ENCODE data around the gene RHBDL1.

The RHBDL1 gene

DNA sequence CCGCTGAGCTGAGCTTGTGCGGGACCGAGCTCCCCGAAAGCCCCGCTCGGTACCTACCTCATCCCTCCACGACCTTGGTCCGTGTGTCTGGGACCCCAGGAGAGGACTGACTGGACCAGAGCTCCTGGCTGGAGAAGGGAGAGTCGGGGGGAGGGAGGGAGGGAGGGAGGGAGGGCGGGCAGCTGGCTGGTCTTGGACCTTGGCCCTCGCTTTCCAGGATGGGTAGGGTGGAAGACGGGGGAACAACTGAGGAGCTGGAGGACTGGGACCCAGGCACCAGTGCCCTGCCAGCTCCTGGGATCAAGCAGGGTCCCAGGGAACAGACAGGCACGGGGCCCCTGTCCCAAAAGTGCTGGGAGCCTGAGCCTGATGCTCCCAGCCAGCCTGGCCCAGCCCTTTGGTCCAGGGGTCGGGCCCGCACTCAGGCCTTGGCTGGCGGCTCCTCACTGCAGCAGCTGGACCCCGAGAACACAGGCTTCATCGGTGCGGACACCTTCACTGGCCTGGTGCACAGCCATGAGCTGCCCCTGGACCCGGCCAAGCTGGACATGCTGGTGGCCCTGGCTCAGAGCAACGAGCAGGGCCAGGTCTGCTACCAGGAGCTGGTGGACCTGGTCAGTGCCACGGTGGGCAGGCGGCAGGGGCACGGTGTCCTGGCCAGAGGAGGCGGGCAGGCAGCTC, 553 bp downstream of the RHBDL1 start:
- no peak for DNase-seq

DNA sequence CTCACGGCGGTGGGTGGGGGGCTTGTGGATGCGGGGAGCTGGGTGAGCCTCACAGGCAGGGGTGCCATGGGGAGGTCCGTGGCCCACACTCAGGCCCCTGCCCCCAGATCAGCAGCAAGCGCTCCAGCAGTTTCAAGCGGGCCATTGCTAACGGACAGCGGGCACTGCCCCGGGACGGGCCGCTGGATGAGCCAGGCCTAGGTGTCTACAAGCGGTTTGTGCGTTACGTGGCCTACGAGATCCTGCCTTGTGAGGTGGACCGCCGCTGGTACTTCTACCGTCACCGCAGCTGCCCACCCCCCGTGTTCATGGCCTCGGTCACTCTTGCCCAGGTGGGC, 1.1 kb downstream of the RHBDL1 start:
- no peak for DNase-seq

DNA sequence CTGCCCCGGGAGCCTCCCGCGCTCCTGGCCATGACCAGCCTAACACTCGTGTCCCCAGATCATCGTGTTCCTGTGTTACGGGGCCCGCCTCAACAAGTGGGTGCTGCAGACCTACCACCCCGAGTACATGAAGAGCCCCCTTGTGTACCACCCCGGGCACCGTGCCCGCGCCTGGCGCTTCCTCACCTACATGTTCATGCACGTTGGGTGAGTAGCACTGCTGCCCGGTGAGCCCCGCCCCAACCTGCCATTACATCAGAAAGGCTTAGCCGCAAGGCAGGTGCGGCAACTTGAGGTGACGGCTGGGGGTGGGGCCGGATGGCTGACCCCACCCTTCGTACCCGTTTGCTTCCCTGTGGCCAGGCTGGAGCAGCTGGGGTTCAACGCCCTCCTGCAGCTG, 1.4 kb downstream of the RHBDL1 start:
- DNase-seq = peak; percentile 87

DNA sequence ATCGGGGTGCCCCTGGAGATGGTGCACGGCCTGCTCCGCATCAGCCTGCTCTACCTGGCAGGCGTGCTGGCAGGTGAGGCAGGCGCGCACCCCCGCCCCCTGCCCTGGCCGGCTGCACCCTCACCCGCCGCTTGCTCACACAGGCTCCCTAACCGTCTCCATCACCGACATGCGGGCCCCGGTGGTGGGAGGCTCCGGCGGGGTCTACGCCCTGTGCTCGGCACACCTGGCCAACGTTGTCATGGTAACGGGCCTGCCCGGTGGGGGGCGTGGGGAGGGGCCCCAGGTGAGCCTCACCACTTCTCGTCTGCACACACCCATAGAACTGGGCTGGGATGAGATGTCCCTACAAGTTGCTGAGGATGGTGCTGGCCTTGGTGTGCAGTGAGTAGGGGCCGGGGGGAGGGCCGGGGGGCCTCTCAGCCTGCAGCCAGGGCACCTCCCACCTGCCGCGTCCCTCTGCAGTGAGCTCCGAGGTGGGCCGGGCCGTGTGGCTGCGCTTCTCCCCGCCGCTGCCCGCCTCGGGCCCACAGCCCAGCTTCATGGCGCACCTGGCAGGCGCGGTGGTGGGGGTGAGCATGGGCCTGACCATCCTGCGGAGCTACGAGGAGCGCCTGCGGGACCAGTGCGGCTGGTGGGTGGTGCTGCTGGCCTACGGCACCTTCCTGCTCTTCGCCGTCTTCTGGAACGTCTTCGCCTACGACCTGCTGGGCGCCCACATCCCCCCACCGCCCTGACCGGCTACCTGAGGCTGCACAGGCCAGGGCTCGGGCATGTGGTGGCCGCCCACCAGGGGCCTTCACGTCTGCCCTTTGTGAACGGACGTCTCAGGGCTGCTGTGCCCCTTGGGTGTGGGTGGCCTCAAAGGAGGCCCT, 2.1 kb downstream of the RHBDL1 start:
- DNase-seq = peak; percentile 44

DNA sequence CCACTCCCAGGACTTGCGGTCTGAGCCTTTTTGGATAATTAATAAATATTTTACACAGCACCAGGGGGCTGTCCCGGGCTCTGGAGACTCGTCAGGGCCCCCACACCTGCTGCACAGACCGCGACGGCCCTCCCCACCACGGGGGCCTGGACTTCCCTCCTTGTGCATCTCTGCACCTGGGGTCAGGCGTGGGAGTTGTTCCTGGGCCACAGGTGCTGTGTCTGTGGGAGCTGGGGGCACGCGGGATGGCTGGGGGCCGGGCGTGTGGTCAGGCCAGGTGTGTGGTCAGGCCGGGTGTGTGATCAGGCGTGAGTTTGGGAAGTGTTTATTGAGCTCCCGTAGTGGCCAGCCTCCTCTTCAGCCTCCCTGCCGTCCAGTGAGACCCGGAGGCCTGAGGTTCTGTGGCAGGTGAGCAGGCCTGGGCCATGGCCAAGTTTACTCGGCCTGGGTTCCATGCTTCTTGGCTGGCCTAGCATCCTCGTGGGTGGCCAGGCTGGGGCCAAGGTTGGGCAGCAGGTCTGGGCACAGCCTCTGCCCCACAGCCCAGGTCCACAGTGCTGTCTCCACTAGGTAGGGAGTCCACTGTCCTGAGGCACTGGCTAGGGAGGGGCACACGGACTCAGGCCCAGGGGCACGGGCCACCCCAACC, 2.9 kb downstream of the RHBDL1 start:
- no peak for DNase-seq

DNA sequence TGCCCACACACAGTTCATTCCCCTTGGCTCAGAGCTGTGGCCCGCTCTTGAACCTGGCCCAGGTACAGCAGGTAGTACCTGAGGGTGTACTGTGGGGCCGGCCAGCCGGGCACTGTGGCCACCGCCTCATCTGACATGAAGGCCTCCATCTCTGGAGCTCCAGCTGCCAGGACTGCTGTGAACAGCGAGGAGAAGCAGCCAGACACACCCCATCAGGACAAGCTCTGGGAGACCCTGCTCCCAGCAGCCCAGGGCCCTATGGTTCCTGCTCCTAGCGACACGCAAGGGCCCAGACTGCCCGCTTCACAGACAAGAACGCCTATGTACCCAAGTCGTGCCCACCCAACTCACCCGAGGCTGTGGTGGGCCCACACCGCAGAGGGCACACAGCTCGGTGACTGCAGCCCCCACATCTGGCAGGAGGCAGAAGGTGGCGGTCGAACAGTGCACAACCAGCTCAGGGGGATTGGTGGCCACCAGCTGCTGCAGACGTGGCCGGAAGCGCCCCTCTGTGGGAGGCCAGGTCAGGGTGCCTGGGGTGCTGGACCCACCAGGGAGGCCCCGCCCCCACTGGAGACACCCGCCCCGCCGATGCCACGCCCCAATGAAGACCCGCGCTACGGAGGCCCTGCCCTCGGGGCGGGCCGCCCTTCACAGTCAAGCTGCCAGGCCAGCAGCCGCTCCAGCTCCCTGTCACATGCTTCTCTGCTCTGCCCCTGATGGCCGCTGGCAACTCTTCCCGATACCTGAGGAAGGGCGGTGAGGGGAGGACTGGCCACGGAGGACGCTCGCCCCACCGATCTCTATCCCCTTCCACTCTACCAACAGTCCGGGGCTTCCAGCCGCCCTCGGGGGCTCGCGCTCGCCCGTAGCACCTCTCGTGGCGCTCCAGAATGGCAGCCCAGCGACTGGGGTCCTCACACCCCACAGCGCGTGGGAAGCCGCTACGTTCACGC, 3.7 kb downstream of the RHBDL1 start:
- peak; percentile 72 for DNase-seq

DNA sequence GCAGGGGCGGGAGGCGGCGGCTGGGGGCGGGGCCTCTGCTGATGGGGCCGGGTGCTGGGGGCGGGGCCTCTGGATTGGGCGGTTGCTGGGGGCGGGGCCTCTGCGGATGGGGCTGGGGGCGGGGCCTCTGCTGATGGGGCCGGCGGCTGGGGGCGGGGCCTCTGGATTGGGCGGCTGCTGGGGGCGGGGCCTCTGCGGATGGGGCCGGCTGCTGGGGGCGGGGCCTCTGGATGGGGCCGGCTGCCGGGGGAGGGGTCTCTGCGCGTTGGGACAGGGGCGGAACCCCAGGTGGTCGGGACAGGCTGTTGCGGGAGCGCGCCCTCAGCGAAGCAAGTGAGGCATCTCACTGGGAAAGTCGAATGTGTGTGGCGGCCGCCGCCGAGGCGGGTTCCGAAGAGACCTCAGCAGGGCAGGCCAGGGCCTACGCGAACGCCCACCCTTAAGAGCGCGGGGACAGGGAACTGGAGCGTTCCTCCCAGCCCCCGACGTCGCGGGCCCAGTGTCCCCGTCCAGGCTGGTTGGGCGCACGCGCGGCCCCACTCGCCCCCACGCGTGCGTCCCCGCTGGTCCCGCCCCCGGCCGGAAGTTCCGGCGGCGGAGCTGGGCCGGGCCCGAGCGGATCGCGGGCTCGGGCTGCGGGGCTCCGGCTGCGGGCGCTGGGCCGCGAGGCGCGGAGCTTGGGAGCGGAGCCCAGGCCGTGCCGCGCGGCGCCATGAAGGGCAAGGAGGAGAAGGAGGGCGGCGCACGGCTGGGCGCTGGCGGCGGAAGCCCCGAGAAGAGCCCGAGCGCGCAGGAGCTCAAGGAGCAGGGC, 4.5 kb downstream of the RHBDL1 start, which contains the start of gene STUB1:
Gene STUB1, plus strand, starts transcription at position 597 of the 811 bp plus-strand sequence. Its CDS starts 116 bp downstream, at position 713.
- DNase-seq = peak; percentile 56

DNA sequence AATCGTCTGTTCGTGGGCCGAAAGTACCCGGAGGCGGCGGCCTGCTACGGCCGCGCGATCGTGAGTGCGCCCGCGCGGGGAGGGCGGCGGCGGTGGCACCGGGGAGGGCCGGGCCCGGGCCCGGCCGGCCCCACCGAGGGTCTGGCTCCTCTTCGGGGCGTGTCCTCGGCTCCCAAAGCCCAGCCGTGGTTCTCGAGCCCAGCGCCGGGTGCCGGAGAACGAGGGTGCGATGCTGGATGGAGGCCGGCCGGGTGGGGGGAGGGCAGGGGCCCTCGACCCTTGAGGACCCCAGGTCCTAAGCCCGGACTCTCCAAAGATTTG, 5.1 kb downstream of the RHBDL1 start:
- DNase-seq = no peak

DNA sequence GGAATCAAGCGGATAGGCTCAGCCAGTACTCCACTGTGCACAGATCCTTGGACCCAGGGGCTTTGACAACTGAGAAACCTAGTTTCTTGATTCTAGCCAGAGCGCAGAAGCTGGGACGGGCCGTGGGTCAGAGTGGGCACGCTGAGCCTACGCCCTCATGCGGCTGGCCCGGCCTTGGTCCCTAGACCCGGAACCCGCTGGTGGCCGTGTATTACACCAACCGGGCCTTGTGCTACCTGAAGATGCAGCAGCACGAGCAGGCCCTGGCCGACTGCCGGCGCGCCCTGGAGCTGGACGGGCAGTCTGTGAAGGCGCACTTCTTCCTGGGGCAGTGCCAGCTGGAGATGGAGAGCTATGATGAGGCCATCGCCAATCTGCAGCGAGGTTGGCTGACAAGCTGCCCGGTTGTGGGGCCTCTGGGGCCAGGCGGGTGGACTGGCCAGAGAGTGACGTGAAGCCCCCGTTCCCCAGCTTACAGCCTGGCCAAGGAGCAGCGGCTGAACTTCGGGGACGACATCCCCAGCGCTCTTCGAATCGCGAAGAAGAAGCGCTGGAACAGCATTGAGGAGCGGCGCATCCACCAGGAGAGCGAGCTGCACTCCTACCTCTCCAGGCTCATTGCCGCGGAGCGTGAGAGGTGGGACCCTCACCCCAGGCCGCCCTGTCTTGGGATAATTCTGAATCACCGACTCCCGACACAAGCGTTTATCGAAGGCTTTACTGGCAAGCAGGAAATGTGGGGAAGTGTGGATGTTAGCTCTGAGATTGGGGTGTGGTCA, 5.7 kb downstream of the RHBDL1 start:
- DNase-seq = no peak

DNA sequence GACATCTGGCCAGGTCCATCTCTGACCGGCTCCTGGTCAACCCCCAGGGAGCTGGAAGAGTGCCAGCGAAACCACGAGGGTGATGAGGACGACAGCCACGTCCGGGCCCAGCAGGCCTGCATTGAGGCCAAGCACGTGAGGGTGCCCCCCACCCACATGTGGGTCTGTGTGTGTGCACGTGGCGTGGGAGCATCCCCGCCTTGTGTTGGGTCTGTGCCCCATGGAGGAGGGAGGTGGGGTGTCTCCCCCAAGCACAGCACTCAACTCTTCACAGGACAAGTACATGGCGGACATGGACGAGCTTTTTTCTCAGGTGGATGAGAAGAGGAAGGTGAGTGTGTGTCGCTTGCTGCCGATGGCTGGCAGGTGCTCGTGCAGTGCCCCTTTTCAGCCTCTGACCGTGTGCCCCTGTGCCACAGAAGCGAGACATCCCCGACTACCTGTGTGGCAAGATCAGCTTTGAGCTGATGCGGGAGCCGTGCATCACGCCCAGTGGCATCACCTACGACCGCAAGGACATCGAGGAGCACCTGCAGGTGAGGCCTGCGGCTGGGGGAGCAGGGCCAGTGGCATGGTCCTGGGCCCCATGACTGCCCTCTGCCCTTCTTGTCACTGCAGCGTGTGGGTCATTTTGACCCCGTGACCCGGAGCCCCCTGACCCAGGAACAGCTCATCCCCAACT, 6.4 kb downstream of the RHBDL1 start:
- no peak for DNase-seq

DNA sequence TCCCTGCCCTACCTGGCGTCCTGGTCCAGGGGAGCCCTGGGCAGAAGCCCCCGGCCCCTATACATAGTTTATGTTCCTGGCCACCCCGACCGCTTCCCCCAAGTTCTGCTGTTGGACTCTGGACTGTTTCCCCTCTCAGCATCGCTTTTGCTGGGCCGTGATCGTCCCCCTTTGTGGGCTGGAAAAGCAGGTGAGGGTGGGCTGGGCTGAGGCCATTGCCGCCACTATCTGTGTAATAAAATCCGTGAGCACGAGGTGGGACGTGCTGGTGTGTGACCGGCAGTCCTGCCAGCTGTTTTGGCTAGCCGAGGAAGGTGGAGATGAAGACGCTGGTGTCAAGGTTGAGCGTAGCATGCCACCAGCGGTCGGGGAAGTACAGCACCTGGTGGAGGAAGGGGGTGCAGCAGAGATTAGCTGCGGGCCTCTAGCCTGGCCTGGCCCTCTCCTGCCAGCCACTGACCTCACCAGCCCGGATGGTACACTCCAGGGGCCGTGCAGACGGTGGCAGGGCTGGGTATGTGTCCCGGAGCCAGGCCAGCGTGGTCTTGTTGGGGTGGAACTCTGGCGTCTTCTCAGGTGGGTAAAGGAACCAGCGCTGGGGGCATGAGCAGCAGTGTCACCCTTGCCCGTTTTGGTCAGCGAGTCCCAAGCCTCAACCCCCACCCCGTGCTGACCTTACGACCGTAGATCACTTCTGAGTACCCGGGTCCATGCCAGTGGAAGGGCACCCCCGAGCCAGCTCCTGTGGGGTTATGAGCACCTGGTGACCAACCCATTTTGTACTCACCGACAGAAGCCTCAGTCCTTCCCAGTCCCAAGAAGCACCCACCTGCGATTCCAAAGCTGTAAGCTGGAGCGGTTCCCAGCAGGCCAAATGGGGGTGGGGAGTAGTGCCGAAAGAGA, 7.3 kb downstream of the RHBDL1 start:
- DNase-seq = no peak

DNA sequence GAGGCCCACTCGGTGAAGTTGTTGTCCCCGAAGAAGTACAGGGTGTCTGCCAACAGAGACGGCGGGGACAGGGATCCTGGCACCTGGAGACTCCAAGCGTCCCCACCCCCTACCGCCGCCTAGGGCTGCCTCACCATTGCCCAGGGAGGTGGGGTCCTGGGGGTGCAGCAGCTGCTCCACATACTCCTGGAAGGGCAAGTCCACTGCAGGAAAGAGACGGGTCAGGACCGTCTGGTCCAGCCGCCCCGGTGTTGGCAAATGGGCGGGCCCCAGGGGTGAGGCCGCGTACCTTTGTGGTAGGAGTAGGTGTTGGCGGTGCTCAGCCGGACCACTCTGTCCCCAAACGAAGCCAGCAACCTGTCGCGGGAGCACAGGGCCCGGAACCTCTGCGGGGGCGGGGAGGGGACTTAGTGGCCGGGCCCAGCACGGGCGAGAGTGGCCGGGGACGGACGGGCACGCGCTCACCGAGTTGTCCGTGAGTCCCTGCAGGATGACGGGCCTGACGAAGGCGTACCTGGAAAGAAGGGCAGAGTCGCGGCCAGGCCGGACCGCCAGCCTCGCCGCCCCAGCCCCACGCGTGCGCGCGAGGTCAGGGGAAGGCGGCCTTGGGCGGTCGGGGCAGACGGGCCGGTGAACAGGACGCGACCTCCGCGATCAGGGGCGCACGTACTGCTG, 8.1 kb downstream of the RHBDL1 start:
- no peak for DNase-seq

DNA sequence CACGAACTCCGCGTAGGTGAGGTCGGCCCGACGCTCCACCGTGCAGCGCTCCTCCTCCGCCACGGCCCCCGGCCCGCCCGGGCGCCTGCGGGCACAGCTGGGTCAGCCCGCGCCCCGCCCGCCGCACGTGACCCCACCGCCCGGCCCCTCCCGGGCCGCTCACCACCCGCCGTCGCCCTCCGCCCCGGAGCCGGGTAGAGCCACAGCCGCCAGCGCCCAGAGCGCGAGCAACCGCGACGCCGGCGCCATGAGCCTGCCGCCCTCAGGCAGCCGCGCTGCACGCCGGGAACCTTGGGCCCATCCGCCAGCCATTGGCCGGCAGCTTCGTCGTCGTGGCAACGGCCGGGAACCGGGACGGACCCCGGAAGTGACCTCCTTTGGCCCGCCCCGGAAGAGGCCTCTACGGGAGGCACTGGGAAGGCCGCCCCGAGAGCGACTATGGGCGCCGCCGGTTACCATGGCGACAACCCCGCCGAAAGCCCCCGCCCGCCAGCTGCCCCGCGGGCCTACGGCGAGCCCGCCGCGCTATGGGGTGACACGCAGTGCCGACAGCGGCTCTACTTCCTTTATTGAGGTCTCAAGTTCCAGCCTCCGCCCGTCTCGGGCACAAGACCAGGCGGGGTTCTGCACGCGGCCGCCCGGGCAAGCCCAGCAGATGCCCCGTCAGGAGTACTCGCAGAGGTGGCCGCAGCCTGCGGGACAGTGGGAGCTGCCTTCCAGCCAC, 8.8 kb downstream of the RHBDL1 start, which contains the start of gene JMJD8:
Gene JMJD8, minus strand, starts transcription at position 264 of the 724 bp plus-strand sequence. Its CDS starts 15 bp downstream, at position 249.
- peak; percentile 96 for DNase-seq

DNA sequence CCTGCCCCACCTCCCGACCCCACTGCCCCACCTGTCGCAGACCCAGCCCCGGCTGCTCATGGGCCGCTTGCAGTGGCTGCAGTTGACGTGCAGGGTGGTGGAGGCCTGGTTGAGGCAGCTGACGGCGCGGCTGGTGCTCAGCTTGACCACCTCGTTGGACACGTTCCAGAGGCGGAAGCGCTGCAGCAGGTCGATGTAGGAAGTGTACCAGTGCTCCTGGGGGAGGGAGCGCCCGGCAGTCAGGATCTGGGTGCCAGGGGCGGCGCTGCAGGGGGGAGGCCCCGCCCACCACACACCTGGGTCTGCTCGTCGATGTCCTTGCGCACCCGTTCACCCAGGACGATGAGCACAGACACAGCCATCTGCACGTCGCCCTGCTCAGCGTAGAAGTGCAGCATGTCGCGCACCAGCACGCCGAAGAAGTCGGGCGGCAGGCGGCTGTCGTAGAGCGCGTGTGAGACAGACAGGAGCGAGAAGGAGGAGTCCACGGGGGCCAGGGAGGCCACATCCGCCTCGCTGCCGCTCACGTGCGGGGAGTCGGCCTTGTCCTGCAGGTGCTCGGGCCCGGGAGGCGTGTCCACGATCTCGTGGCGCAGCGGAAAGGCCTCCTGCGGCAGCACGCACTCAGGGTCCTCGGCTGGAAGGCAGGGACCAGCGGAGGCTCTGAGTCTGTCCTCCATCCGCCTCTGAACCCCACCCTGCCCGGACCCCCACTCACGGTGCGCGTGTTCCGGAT, 9.7 kb downstream of the RHBDL1 start:
- peak; percentile 86 for DNase-seq

DNA sequence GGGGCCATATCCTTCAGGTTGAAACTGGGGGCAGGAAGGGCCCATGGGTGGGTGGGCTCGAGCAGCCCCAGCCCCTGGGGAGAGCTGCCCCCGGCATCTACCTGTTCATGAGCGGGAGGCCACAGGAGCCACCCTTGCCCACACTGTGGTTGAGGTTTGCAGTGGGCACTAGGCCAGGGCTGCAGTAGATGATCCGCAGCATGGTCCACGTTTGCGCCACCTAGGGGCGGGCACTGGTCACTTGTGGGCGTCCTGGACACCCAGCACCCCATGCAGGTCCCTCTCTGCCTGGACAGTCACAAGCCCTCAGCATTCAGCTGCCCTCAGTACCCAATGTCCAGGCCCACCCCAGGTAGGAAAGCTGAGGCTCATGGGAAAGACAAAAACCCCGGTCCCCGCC, 10.5 kb downstream of the RHBDL1 start:
- peak; percentile 49 for DNase-seq

DNA sequence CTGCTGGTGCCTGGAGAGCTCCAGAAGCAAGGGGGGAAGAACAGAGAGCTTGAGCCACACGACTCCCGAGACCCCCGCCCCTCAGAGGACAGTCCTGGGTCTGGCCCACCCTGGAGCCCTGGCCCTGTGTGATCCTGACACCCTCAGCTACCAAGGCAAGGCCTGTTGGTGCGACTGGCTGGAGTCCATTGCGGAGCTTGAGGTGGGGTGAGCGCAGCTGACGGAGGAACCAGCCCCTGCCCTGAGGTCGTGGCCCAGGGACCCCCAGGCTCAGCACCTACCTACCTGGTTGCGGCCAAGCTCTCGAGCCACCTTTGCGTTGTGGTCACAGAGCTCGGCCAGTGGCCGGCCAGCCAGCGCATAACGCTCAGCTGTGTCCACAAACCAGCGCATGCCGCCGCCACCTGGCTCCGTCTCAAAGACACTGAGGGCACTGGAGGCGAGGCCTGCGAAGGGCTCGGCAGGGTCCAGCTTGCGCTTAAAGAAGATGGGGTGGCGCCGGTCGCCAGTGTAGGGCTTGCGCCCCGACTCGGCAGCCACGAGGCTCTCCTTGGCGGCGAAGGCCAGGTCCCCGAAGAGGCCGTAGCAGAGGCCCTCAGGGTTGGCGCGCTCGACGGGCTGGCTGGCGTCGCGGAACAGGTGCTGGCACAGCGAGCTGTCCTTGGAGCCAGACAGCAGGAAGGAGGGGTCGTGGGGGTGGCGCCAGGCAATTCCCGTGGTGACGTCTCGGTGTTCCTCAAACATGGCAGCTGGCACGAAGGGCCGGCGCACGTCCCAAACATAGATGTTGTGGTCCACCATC, 11.2 kb downstream of the RHBDL1 start:
- DNase-seq = no peak
